H1 (cell line): ENCODE data around the gene TNRC6C. TPM values are rescaled to one million over a fixed set of nuclear protein-coding genes. Genes with fewer than 3 reads are reported as not detected.

Experiments
- PHF8 ChIP-seq: fragments of 200-600 bp; sonication (generic); conservative IDR thresholded peaks from 2 replicates; pipeline ENCODE4 v1.7.1; 2012; ENCODE audit warnings: low read depth, mild to moderate bottlenecking, inconsistent platforms, low read length, moderate library complexity
- polyA plus RNA-seq, 7 experiments: library from polyadenylated mRNA; depleted of rRNA in 3 of 7; stranded (reverse) in 5 of 7; unstranded in 2 of 7; fragments of >200 nt in 5 of 7; fragments of 200-250 nt in 2 of 7; gene quantifications; 1 replicate in 5 of 7; 2 replicates in 1 of 7; 4 replicates in 1 of 7; pipeline versions ENCODE4 v1.2.1 to v1.2.3, GENCODE V29; 2011 to 2013; ENCODE audit warnings: missing spikeins in 2 of 7, mixed read lengths in 2 of 7
- total RNA-seq: library from RNA; stranded (reverse); fragmentation: NEBNext Ultra II Directional; extraction: Animal tissue kit (Norgen Biotek cat#: 25700); gene quantifications from 2 replicates; pipeline ENCODE4 v1.2.1, GENCODE V29; 2021

The TNRC6C gene
- total and polyA plus RNA-seq, 2 of the 8 experiments (the other 6 are each of a cell fraction or from before 2014, with no cell fraction given): 2.8 to 28.9 TPM

- TF ChIP-seq PHF8: no peak
These were observed 8.0 kb downstream of the TNRC6C start (continued) for GRCh38 chr17:77966476-77966875.
